ENCODE results near the gene GCK.

DNA sequence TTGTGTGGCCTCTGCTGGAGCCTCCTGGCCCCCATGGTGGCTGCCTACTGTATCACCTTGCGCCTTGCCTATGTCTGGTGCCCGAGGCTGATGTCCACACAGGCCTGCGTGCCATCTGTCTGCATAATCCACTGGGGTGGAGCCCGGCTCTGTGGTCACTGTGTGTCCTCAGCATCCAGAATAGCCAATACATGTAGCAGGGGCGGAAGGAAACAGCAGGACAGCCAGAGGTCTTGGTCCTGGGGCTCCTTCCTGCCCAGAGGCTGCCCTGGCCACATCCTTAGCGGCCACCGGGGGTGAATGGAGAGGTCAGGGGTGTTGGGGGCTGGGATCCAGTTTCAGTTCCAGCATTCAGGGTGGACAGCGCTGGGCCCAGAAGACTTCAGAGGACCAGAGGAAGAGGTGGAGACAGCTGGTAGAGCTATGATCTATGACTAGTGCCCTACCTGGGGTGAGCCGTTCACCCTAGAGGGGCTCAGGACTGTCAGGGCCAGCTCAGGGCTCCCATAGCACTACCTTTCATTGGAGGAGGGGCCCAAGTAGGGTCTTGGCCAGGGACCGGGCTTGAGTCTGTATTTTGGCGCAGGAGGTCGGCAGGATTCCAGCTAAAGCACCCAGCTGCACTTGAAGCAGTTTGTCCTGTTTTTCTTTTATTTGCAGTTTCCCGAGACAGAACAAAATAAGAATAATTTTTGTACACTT lies 27.4 kb upstream of the GCK start:
- TF ChIP-seq, protein P1, sequence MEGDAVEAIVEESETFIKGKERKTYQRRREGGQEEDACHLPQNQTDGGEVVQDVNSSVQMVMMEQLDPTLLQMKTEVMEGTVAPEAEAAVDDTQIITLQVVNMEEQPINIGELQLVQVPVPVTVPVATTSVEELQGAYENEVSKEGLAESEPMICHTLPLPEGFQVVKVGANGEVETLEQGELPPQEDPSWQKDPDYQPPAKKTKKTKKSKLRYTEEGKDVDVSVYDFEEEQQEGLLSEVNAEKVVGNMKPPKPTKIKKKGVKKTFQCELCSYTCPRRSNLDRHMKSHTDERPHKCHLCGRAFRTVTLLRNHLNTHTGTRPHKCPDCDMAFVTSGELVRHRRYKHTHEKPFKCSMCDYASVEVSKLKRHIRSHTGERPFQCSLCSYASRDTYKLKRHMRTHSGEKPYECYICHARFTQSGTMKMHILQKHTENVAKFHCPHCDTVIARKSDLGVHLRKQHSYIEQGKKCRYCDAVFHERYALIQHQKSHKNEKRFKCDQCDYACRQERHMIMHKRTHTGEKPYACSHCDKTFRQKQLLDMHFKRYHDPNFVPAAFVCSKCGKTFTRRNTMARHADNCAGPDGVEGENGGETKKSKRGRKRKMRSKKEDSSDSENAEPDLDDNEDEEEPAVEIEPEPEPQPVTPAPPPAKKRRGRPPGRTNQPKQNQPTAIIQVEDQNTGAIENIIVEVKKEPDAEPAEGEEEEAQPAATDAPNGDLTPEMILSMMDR (IDR thresholded peaks at IDR 0.05; ENCODE audit: low read depth, low read length, poor library complexity, severe bottlenecking): no peak
- no peak for TF ChIP-seq EZH2phosphoT487 (IDR thresholded peaks at IDR 0.05; ENCODE audit: borderline replicate concordance, low read length)
